ENCODE data around the gene EHD3. TPM values are rescaled to one million over a fixed set of nuclear protein-coding genes. Genes with fewer than 3 reads are reported as not detected.

The EHD3 gene
- total and polyA plus RNA-seq, 11 donors: 8.9 to 31.9 (median 24.0) TPM

GRCh38 chr2:31223749-31224148, 10.2 kb upstream of the EHD3 start:
- Histone ChIP-seq H3K9me3 (no peaks in the 10 kb centered on the region), H3K4me1 (peaks cover 0 to 9% (median 0%) of the 10 kb centered on the region in 12 donors), H3K27me3 (no peaks in the 10 kb centered on the region), H3K27ac (no peak overlapping the region), H3K4me3 (no peak overlapping the region), H3K36me3 (no peaks in the 10 kb centered on the region)
- intact Hi-C loops (cut with DNase I): no loop called here
- ATAC-seq (no peak), DNase-seq (no peak)
- TF ChIP-seq POLR2A (IDR thresholded peaks at IDR 0.05): no peak
- TF ChIP-seq CTCF (IDR thresholded peaks at IDR 0.05): no peak
- WGBS, 4 donors: 92 to 93% (median 92%) methylated on average over 7 of the region's 7 CpGs

GRCh38 chr2:31226266-31226665, 7.7 kb upstream of the EHD3 start:
- Histone ChIP-seq H3K27me3 (no peaks in the 10 kb centered on the region), H3K9me3 (no peaks in the 10 kb centered on the region), H3K4me1 (peaks cover 0 to 9% (median 0%) of the 10 kb centered on the region in 12 donors), H3K36me3 (no peaks in the 10 kb centered on the region), H3K4me3 (no peak overlapping the region), H3K27ac (no peak overlapping the region)
- intact Hi-C loops (cut with DNase I): no loop called here
- ATAC-seq (no peak), DNase-seq (no peak)
- 16 to 36% (median 30%) methylated on average over 2 of the region's 2 CpGs for WGBS, 4 donors
- TF ChIP-seq CTCF (IDR thresholded peaks at IDR 0.05) (no peak), POLR2A (IDR thresholded peaks at IDR 0.05) (no peak)

- Histone ChIP-seq H3K27ac (no peak overlapping the region), H3K4me1 (peaks cover 0 to 15% (median 0%) of the 10 kb centered on the region in 12 donors), H3K27me3 (no peaks in the 10 kb centered on the region), H3K4me3 (no peak overlapping the region), H3K9me3 (no peaks in the 10 kb centered on the region), H3K36me3 (no peaks in the 10 kb centered on the region)
- ATAC-seq (peak in 1 of 4 donors; percentile 11), DNase-seq (no peak)
- intact Hi-C loops (cut with DNase I): no loop called here
- no peak for TF ChIP-seq POLR2A (IDR thresholded peaks at IDR 0.05)
- no peak for TF ChIP-seq CTCF (IDR thresholded peaks at IDR 0.05)
- 39 to 50% (median 44%) methylated on average over 6 of the region's 6 CpGs for WGBS, 4 donors
These were observed 6.8 kb upstream of the EHD3 start for GRCh38 chr2:31227110-31227509.

- Histone ChIP-seq H3K36me3 (no peaks in the 10 kb centered on the region), H3K27me3 (no peaks in the 10 kb centered on the region), H3K4me3 (no peak overlapping the region), H3K27ac (peak overlapping the region in 2 of 12 donors; percentile 24 to 33), H3K9me3 (no peaks in the 10 kb centered on the region), H3K4me1 (peaks cover 0 to 20% (median under 1%) of the 10 kb centered on the region in 12 donors)
- TF ChIP-seq CTCF (IDR thresholded peaks at IDR 0.05): no peak
- no peak for TF ChIP-seq POLR2A (IDR thresholded peaks at IDR 0.05)
- WGBS, 4 donors: 63 to 75% (median 68%) methylated on average over 9 to 10 of the region's 10 CpGs
- ATAC-seq (peak in 3 of 4 donors; percentile 46 to 78 (median 58)), DNase-seq (no peak)
- intact Hi-C loops (cut with DNase I): no loop called here
These were observed 6.2 kb upstream of the EHD3 start for GRCh38 chr2:31227711-31228125.
